HepG2 (cell line): ENCODE results near the gene CIAO2A. TPM values are rescaled to one million over a fixed set of nuclear protein-coding genes. Genes with fewer than 3 reads are reported as not detected.

Experiments used
- ATAC-seq: fragments of 200-7000 bp; cut with Tn5 transposase; 3 replicates; pipeline ENCODE4 v1.9.1; 2020; ENCODE audit warnings: mild to moderate bottlenecking, moderate library complexity
- BruUV-seq: library from RNA; stranded (reverse); fragments of 400-500 nt; replicated peaks from 2 replicates; lab custom pipeline; 2021; lab: Mats Ljungman, UMichigan
- CTCF ChIA-PET: fragments of 300-600 bp; formaldehyde crosslinking; extraction: SDS; loops from one replicate; lab custom pipeline; 2021; ENCODE audit warnings: low total read pairs, inconsistent platforms, low intra/inter-chr PET ratio; lab: Yijun Ruan, JAX
- POLR2A ChIA-PET: fragments of 350-600 bp; sonication (Branson Sonifier 250); formaldehyde crosslinking; loops from one replicate; lab custom pipeline; 2020; ENCODE audit warnings: antibody characterized with exemption, inconsistent platforms; lab: Yijun Ruan, JAX
- DNase-seq: peaks from one replicate; pipeline ENCODE4 v3.0.0-alpha.2; 2015; ENCODE audit warnings: low spot score
- FAIRE-seq: peaks from 3 replicates; lab custom pipeline; 2011; peaks lifted over from hg19 to GRCh38; lab: Jason Lieb, UNC
- H2AFZ ChIP-seq: one replicate; pipeline ENCODE4 v1.6.1; 2011; ENCODE audit warnings: low read length, inconsistent platforms
- H3K27ac ChIP-seq: fragments of 300-600 bp; 3 replicates; pipeline ENCODE4 v1.8.0; 2011; ENCODE audit warnings: mixed run types, mild to moderate bottlenecking, mixed read lengths, low read length, inconsistent platforms; ENCODE audit not compliant: insufficient read depth; ENCODE audit errors: extremely low read length
- H3K27me3 ChIP-seq, 2 experiments: fragments of 200-600 bp in 1 of 2; 2 replicates in 1 of 2; 3 replicates in 1 of 2; pipeline versions ENCODE4 v1.6.0 to v1.8.0; 2011; ENCODE audit warnings: low read length in 2 of 2, mild to moderate bottlenecking in 2 of 2, moderate library complexity in 2 of 2, inconsistent platforms in 1 of 2; ENCODE audit not compliant: insufficient read depth in 2 of 2, control insufficient read depth in 1 of 2
- H3K36me3 ChIP-seq, 2 experiments: fragments of 200-600 bp in 1 of 2; replicated peaks in 1 of 2; 2 replicates in 1 of 2; 3 replicates in 1 of 2; pipeline versions ENCODE4 v1.5.1 to v1.8.0; 2011; ENCODE audit warnings: low read length in 2 of 2, inconsistent platforms in 1 of 2; ENCODE audit not compliant: insufficient read depth in 2 of 2, control insufficient read depth in 1 of 2
- H3K4me1 ChIP-seq: 2 replicates; pipeline ENCODE4 v1.5.1; 2012; ENCODE audit warnings: low read length, inconsistent platforms; ENCODE audit not compliant: insufficient read depth
- H3K4me2 ChIP-seq: 2 replicates; pipeline ENCODE4 v1.6.0; 2011; ENCODE audit warnings: low read depth, low read length, inconsistent platforms
- H3K4me3 ChIP-seq, 3 experiments: fragments of 200-600 bp in 1 of 3; sonication (generic), shearing (Covaris generic) in 1 of 3; replicated peaks in 1 of 3; 2 replicates each; pipeline ENCODE4 v1.5.1; 2011 to 2016; ENCODE audit warnings: low read length in 3 of 3, inconsistent platforms in 2 of 3, low read depth in 2 of 3, mild to moderate bottlenecking in 2 of 3, control low read depth in 1 of 3, mixed read lengths in 1 of 3; ENCODE audit not compliant: insufficient read depth in 1 of 3
- H3K79me2 ChIP-seq: one replicate; pipeline ENCODE4 v1.6.1; 2011; ENCODE audit warnings: low read length, inconsistent platforms; ENCODE audit not compliant: insufficient read depth
- H3K9ac ChIP-seq: 2 replicates; pipeline ENCODE4 v1.6.0; 2011; ENCODE audit warnings: mild to moderate bottlenecking, low read depth, low read length, inconsistent platforms; ENCODE audit not compliant: insufficient read depth
- H3K9me3 ChIP-seq: 2 replicates; pipeline ENCODE4 v1.5.1; 2012; ENCODE audit warnings: mild to moderate bottlenecking, low read length
- H4K20me1 ChIP-seq: 2 replicates; pipeline ENCODE4 v1.6.0; 2011; ENCODE audit warnings: inconsistent platforms, mild to moderate bottlenecking, low read length, moderate library complexity; ENCODE audit not compliant: insufficient read depth
- AHDC1 ChIP-seq: sonication (generic); formaldehyde crosslinking; IDR thresholded peaks from 2 replicates; pipeline ENCODE4 v1.5.1; 2020; ENCODE audit warnings: mild to moderate bottlenecking, missing genetic modification reagents, borderline replicate concordance
- BRCA1 ChIP-seq: sonication (generic); formaldehyde crosslinking; IDR thresholded peaks from 2 replicates; pipeline ENCODE4 v1.4.0; 2020; ENCODE audit warnings: missing genetic modification reagents
- IKZF4 ChIP-seq: sonication (generic); formaldehyde crosslinking; IDR thresholded peaks from 2 replicates; pipeline ENCODE4 v1.5.1; 2020; ENCODE audit warnings: borderline replicate concordance, mild to moderate bottlenecking, low read depth, missing genetic modification reagents; ENCODE audit errors: not compliant biosample characterization
- KLF9 ChIP-seq: IDR thresholded peaks from 2 replicates; pipeline ENCODE4 v1.6.1; 2016; ENCODE audit warnings: low read depth
- MEF2D ChIP-seq: sonication (generic); formaldehyde crosslinking; IDR thresholded peaks from 2 replicates; pipeline ENCODE4 v1.5.1; 2020; ENCODE audit warnings: mild to moderate bottlenecking, missing genetic modification reagents
- NFATC3 ChIP-seq: sonication (generic); formaldehyde crosslinking; IDR thresholded peaks from 2 replicates; pipeline ENCODE4 v1.5.1; 2020; ENCODE audit warnings: mild to moderate bottlenecking, missing genetic modification reagents
- PCBP2 ChIP-seq: fragments of 200-400 bp; formaldehyde crosslinking; optimal IDR thresholded peaks from 2 replicates; pipeline ENCODE3; 2018; ENCODE audit warnings: low read length, low read depth; ENCODE audit not compliant: poor library complexity, severe bottlenecking
- SMYD3 ChIP-seq: sonication (generic); formaldehyde crosslinking; IDR thresholded peaks from 2 replicates; pipeline ENCODE4 v1.8.1; 2023; ENCODE audit warnings: mild to moderate bottlenecking, missing genetic modification reagents
- SNRNP70 ChIP-seq: fragments of 200-400 bp; formaldehyde crosslinking; IDR thresholded peaks from 2 replicates; pipeline ENCODE4 v1.6.1; 2017; ENCODE audit warnings: mild to moderate bottlenecking, low read depth, low read length, moderate library complexity
- ZBTB21 ChIP-seq: sonication (generic); formaldehyde crosslinking; IDR thresholded peaks from 2 replicates; pipeline ENCODE4 v1.4.0; 2020; ENCODE audit warnings: missing genetic modification reagents
- ZGPAT ChIP-seq: IDR thresholded peaks from 2 replicates; pipeline ENCODE4 v1.6.1; 2016; ENCODE audit warnings: mild to moderate bottlenecking
- ZNF280D ChIP-seq: sonication (generic); formaldehyde crosslinking; IDR thresholded peaks from 2 replicates; pipeline ENCODE4 v1.5.1; 2020; ENCODE audit warnings: mild to moderate bottlenecking, missing genetic modification reagents
- ZNF431 ChIP-seq: sonication (generic); formaldehyde crosslinking; IDR thresholded peaks from 2 replicates; pipeline ENCODE4 v1.9.0; 2022; ENCODE audit warnings: missing genetic modification reagents, low read depth, mild to moderate bottlenecking, borderline replicate concordance
- ZNF580 ChIP-seq: IDR thresholded peaks from 2 replicates; pipeline ENCODE4 v1.6.1; 2016; ENCODE audit warnings: low read depth, borderline replicate concordance
- ZNF790 ChIP-seq: sonication (generic); formaldehyde crosslinking; IDR thresholded peaks from 2 replicates; pipeline ENCODE4 v1.8.0; 2022; ENCODE audit warnings: missing genetic modification reagents, mild to moderate bottlenecking, borderline replicate concordance
- WGBS: methylation state at CpG from one replicate; pipeline ENCODE4 v1.1.6; 2017; ENCODE audit warnings: low lambda C conversion rate; 5-methylcytosine and 5-hydroxymethylcytosine counted together
- in situ Hi-C: cut with HindIII; loops from 2 replicates; pipeline ENCODE4 v1.10.0; 2017; ENCODE audit warnings: low pct_unique_long_range_greater_than_20kb; ENCODE audit not compliant: extremely low pct_ligation_motif_present
- intact Hi-C: fragments of 100-400 bp; cut with micrococcal nuclease; formaldehyde crosslinking; loops from one replicate; pipeline ENCODE4 v1.10.0; 2022; ENCODE audit not compliant: unreplicated experiment
- polyA plus RNA-seq, 8 experiments: library from polyadenylated mRNA; depleted of rRNA in 3 of 8; stranded (reverse) in 7 of 8; unstranded in 1 of 8; fragments of >200 nt; fragmentation: Illumina TruSeq in 4 of 8; extraction: Trizol in 4 of 8; gene quantifications; 2 replicates each; pipeline versions ENCODE4 v1.2.1 to v1.2.3, GENCODE V29; 2011 to 2016; ENCODE audit warnings: low read depth in 4 of 8, missing spikeins in 1 of 8, mixed read lengths in 1 of 8; ENCODE audit not compliant: insufficient read depth in 1 of 8
- total RNA-seq, 5 experiments: library from RNA; depleted of rRNA; stranded (reverse); fragments of >200 nt; fragmentation: Illumina TruSeq; extraction: Trizol; gene quantifications; 2 replicates each; pipeline ENCODE4 v1.2.3, GENCODE V29; 2016; ENCODE audit warnings: low read depth in 1 of 5

Gene CIAO2A
- total and polyA plus RNA-seq, 2 of the 13 experiments (the other 11 are each of a cell fraction or from before 2014, with no cell fraction given): 83.0 to 100 TPM

- H3K79me2 ChIP-seq: no peaks in the 10 kb centered on the region
- no peaks in the 10 kb centered on the region for H3K27me3 ChIP-seq
- FAIRE-seq (no peak), DNase-seq (no peak), ATAC-seq (no peak)
- POLR2A ChIA-PET: interaction anchor here (1.1 kb wide), 1 partner anchor 19 kb away, joined by 4 read pairs; no protein-coding TSS in a partner anchor
- no peak overlapping the region for H3K9ac ChIP-seq
- in situ Hi-C loops (no loop called here), intact Hi-C loops (no loop called here)
- H3K9me3 ChIP-seq: no peaks in the 10 kb centered on the region
- BruUV-seq: no TSS peak
- H3K27ac ChIP-seq: no peak overlapping the region
- CTCF ChIA-PET: no interaction called here
- H2AFZ ChIP-seq: no peak overlapping the region
- H3K4me1 ChIP-seq: no peaks in the 10 kb centered on the region
- no peak overlapping the region for H3K4me3 ChIP-seq
- WGBS: 96% methylated on average over 3 of the region's 3 CpGs
- no peak overlapping the region for H3K4me2 ChIP-seq
- no peaks in the 10 kb centered on the region for H4K20me1 ChIP-seq
- H3K36me3 ChIP-seq: peaks cover 38 to 91% of the 10 kb centered on the region in 2 experiments
- TF ChIP-seq MEF2D: no peak
- TF ChIP-seq ZNF580 (CRISPR knock-in tag): no peak
- no peak for TF ChIP-seq NFATC3
- no peak for TF ChIP-seq BRCA1
- TF ChIP-seq KLF9 (CRISPR knock-in tag): no peak
- no peak for TF ChIP-seq PCBP2
- no peak for TF ChIP-seq IKZF4 (CRISPR knock-in tag)
- TF ChIP-seq ZNF790 (CRISPR knock-in tag): no peak
- no peak for TF ChIP-seq ZBTB21 (CRISPR knock-in tag)
- no peak for TF ChIP-seq ZNF431 (CRISPR knock-in tag)
- TF ChIP-seq SNRNP70: no peak
- no peak for TF ChIP-seq ZNF280D (CRISPR knock-in tag)
- no peak for TF ChIP-seq AHDC1 (CRISPR knock-in tag)
- TF ChIP-seq ZGPAT (CRISPR knock-in tag): no peak
- TF ChIP-seq SMYD3 (CRISPR knock-in tag): no peak
Observed at GRCh38 chr15:64130159-64130558, 36.5 kb upstream of the CIAO2A start.
